K562 (cell line): ENCODE measurements around the gene CT45A5. TPM values are rescaled to one million over a fixed set of nuclear protein-coding genes. Genes with fewer than 3 reads are reported as not detected.
A peak's percentile ranks its signal among the peaks of the same experiment; 100 is the strongest.
"Not testable (repeated sequence)": the region's sequence is repeated elsewhere in the genome, so short reads cannot be mapped to it uniquely, and the experiment has no call there.

ENCODE experiments used
- ATAC-seq: fragments of 200-7000 bp; cut with Tn5 transposase; 3 replicates; pipeline ENCODE4 v1.9.1; 2020; ENCODE audit warnings: moderate library complexity
- Bru-seq: library from RNA; stranded (reverse); fragments of 400-500 nt; gene quantifications from one replicate; lab custom pipeline; 2021; lab: Mats Ljungman, UMichigan
- BruChase-seq, 2 experiments: library from RNA; stranded (reverse); fragments of 400-500 nt; gene quantifications; one replicate each; lab custom pipeline; 2021; lab: Mats Ljungman, UMichigan
- BruUV-seq: library from RNA; stranded (reverse); fragments of 400-500 nt; replicated peaks from 2 replicates; lab custom pipeline; 2021; lab: Mats Ljungman, UMichigan
- CTCF ChIA-PET: fragments of 300-600 bp; formaldehyde crosslinking; extraction: SDS; loops from one replicate; lab custom pipeline; 2021; ENCODE audit warnings: low intra/inter-chr PET ratio; lab: Yijun Ruan, JAX
- POLR2A ChIA-PET: fragments of 300-600, 350-650 bp; sonication (Branson Sonifier 250); formaldehyde crosslinking; extraction: SDS; loops from one replicate; lab custom pipeline; 2021; ENCODE audit warnings: antibody characterized with exemption, inconsistent platforms; lab: Yijun Ruan, JAX
- DNase-seq, 4 experiments: peaks; one replicate each; pipeline versions ENCODE4 v3.0.0 to v3.0.0-alpha.2; 2011 to 2018; ENCODE audit warnings: low spot score in 3 of 4, mixed read lengths in 3 of 4; ENCODE audit errors: extremely low read depth in 1 of 4
- FAIRE-seq: peaks from 2 replicates; lab custom pipeline; 2011; peaks lifted over from hg19 to GRCh38; lab: Jason Lieb, UNC
- H2AFZ ChIP-seq: 2 replicates; pipeline ENCODE4 v1.6.0; 2011; ENCODE audit warnings: low read depth, low read length, control low read depth, inconsistent platforms
- H3K27ac ChIP-seq: fragments of 200-600 bp; 3 replicates; pipeline ENCODE4 v1.8.0; 2011; ENCODE audit warnings: low read depth, mild to moderate bottlenecking, control low read depth, inconsistent platforms, low read length, moderate library complexity, mixed read lengths; ENCODE audit errors: extremely low read depth
- H3K27me3 ChIP-seq, 2 experiments: fragments of 300-600 bp in 1 of 2; 2 replicates in 1 of 2; 3 replicates in 1 of 2; pipeline versions ENCODE4 v1.6.0 to v1.8.0; 2011; ENCODE audit warnings: inconsistent platforms in 2 of 2, low read length in 2 of 2, mild to moderate bottlenecking in 1 of 2, mixed read lengths in 1 of 2, moderate library complexity in 1 of 2; ENCODE audit not compliant: control insufficient read depth in 2 of 2, insufficient read depth in 2 of 2
- H3K36me3 ChIP-seq: fragments of 300-600 bp; 3 replicates; pipeline ENCODE4 v1.8.0; 2011; ENCODE audit warnings: mild to moderate bottlenecking, low read length, inconsistent platforms; ENCODE audit not compliant: control insufficient read depth, insufficient read depth
- H3K4me1 ChIP-seq, 2 experiments: fragments of 200-600 bp in 1 of 2; replicated peaks in 1 of 2; 2 replicates in 1 of 2; 3 replicates in 1 of 2; pipeline versions ENCODE4 v1.5.1 to v1.8.0; 2011; ENCODE audit warnings: inconsistent platforms in 2 of 2, low read length in 2 of 2, mild to moderate bottlenecking in 1 of 2, mixed read lengths in 1 of 2, moderate library complexity in 1 of 2; ENCODE audit not compliant: control insufficient read depth in 2 of 2, insufficient read depth in 2 of 2
- H3K4me2 ChIP-seq: 2 replicates; pipeline ENCODE4 v1.6.1; 2011; ENCODE audit warnings: low read length, control low read depth, inconsistent platforms, mixed read lengths; ENCODE audit not compliant: insufficient read depth
- H3K4me3 ChIP-seq: fragments of 200-600 bp; sonication (generic), shearing (Covaris generic); 2 replicates; pipeline ENCODE4 v1.5.1; 2016; ENCODE audit warnings: control low read depth, inconsistent platforms
- H3K79me2 ChIP-seq: fragments of 200-600 bp; 3 replicates; pipeline ENCODE4 v1.8.0; 2011; ENCODE audit warnings: low read length, inconsistent platforms; ENCODE audit not compliant: control insufficient read depth, insufficient read depth
- H3K9ac ChIP-seq, 2 experiments: 2 replicates each; pipeline versions ENCODE4 v1.6.0 to v1.6.1; 2011; ENCODE audit warnings: low read depth in 2 of 2, low read length in 2 of 2, control low read depth in 1 of 2, inconsistent platforms in 1 of 2, mild to moderate bottlenecking in 1 of 2, mixed read lengths in 1 of 2; ENCODE audit not compliant: insufficient read depth in 1 of 2
- H3K9me1 ChIP-seq: one replicate; pipeline ENCODE4 v1.6.0; 2011; ENCODE audit warnings: inconsistent platforms, mild to moderate bottlenecking, low read length, moderate library complexity; ENCODE audit not compliant: control insufficient read depth, insufficient read depth
- H3K9me3 ChIP-seq: replicated peaks from 2 replicates; pipeline ENCODE4 v1.5.1; 2011; ENCODE audit warnings: low read depth, low read length, inconsistent platforms; ENCODE audit not compliant: control insufficient read depth, insufficient read depth
- H4K20me1 ChIP-seq: replicated peaks from 2 replicates; pipeline ENCODE4 v1.6.1; 2011; ENCODE audit warnings: low read length, inconsistent platforms, mixed read lengths; ENCODE audit not compliant: control insufficient read depth, insufficient read depth
- WGBS: fragments of 100-300 bp; shearing (Covaris generic); methylation state at CpG from one replicate; pipeline ENCODE4 v1.1.6; 2016; ENCODE audit warnings: low coverage, mixed read lengths; ENCODE audit not compliant: insufficient coverage; ENCODE audit errors: missing lambda C conversion rate; 5-methylcytosine and 5-hydroxymethylcytosine counted together
- in situ Hi-C: fragments of 300-500 bp; cut with MboI; formaldehyde crosslinking; loops from 4 replicates; pipeline ENCODE4 v1.15.0; 2018; ENCODE audit warnings: inconsistent platforms, mixed read lengths
- intact Hi-C: fragments of 100-400 bp; cut with micrococcal nuclease; formaldehyde crosslinking; loops from 2 replicates; pipeline ENCODE4 v1.14.2; 2022
- long read RNA-seq, 3 experiments: library from polyadenylated mRNA in 2 of 3; library from RNA in 1 of 3; unstranded in 2 of 3; stranded (forward) in 1 of 3; transcript quantifications; one replicate each; pipeline ENCODE4 v2.0.0, GENCODE V29; 2019 to 2022
- polyA minus RNA-seq, 3 experiments: library from RNA; depleted of rRNA, polyadenylated mRNA; stranded (reverse); fragments of >200 nt; gene quantifications; 2 replicates each; pipeline ENCODE4 v1.2.3, GENCODE V29; 2011
- polyA plus RNA-seq, 8 experiments: library from polyadenylated mRNA; depleted of rRNA in 4 of 8; stranded (reverse) in 5 of 8; unstranded in 3 of 8; fragments of >200 nt; fragmentation: Nextera tagmentation in 2 of 8; fragmentation: Illumina TruSeq in 1 of 8; extraction: Ambion mirVana in 2 of 8; extraction: Trizol in 1 of 8; gene quantifications; 2 replicates each; pipeline versions ENCODE4 v1.2.1 to v1.2.3, GENCODE V29; 2011 to 2014; ENCODE audit warnings: inconsistent platforms in 1 of 8, missing spikeins in 1 of 8
- total RNA-seq, 7 experiments: library from RNA; depleted of rRNA in 6 of 7; stranded (reverse); fragments of >200 nt in 6 of 7; fragmentation: Illumina TruSeq in 2 of 7; extraction: Trizol in 2 of 7; gene quantifications; 2 replicates each; pipeline versions ENCODE4 v1.2.1 to v1.2.3, GENCODE V29; 2011 to 2021; ENCODE audit warnings: low replicate concordance in 1 of 7

The CT45A5 gene, protein sequence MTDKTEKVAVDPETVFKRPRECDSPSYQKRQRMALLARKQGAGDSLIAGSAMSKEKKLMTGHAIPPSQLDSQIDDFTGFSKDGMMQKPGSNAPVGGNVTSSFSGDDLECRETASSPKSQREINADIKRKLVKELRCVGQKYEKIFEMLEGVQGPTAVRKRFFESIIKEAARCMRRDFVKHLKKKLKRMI
- 6.1 and 6.5 TPM in 2 replicates for total RNA-seq (2011; cell fraction: chromatin; rRNA removed; ENCODE audit: low replicate concordance)
- 3.8 and 4.1 TPM in 2 replicates for total RNA-seq (2011; cell fraction: nucleolus; rRNA removed)
- total RNA-seq (2011; cell fraction: nucleoplasm; rRNA removed), result 6.5 and 12.1 TPM in 2 replicates
- total RNA-seq (2014; rRNA removed), result 8.4 and 13.0 TPM in 2 replicates
- total RNA-seq (2014; rRNA removed; fragmentation: Illumina TruSeq; extraction: Trizol), result 6.7 and 8.5 TPM in 2 replicates
- 4.1 and 5.2 TPM in 2 replicates for total RNA-seq (2015; rRNA removed; fragmentation: Illumina TruSeq; extraction: Trizol)
- total RNA-seq (2021), result 8.8 and 9.4 TPM in 2 replicates
- 5.4 and 6.7 TPM in 2 replicates for polyA plus RNA-seq (2011; rRNA removed)
- 2.7 and 4.1 TPM in 2 replicates for polyA plus RNA-seq (2011; cell fraction: cytosol; rRNA removed)
- polyA plus RNA-seq (2011; cell fraction: nucleus; rRNA removed), result 1.8 and 2.6 TPM in 2 replicates
- 1.8 and 3.2 TPM in 2 replicates for polyA plus RNA-seq (2012)
- 3.8 and 4.8 TPM in 2 replicates for polyA plus RNA-seq (2014; fragmentation: Illumina TruSeq; extraction: Trizol)
- polyA plus RNA-seq (2014; fragmentation: Nextera tagmentation; extraction: Ambion mirVana), result 1 to 10 TPM; 3.9 to 4.6 TPM
- 4.5 and 5.6 TPM in 2 replicates for polyA plus RNA-seq (2014; rRNA removed)
- 21.3 and 25.1 TPM in 2 replicates for polyA minus RNA-seq (2011; rRNA and poly(A)+ RNA removed)
- polyA minus RNA-seq (2011; cell fraction: cytosol; rRNA and poly(A)+ RNA removed), result 2.1 and 7.7 TPM in 2 replicates
- 3.3 and 3.5 TPM in 2 replicates for polyA minus RNA-seq (2011; cell fraction: nucleus; rRNA and poly(A)+ RNA removed)
- Bru-seq, nascent RNA, result percentile 34 among the genes with signal in this experiment
- BruChase-seq, experiment 1, labeled RNA remaining after a 2-hour chase, result percentile 40 among the genes with signal in this experiment
- percentile 44 among the genes with signal in this experiment for BruChase-seq, experiment 2, labeled RNA remaining after a 6-hour chase
- long read RNA-seq, experiment 1, partial matches to known transcripts, result 0 of 1 reads
- long read RNA-seq, experiment 1, other reads (novel, unspliced or antisense), result 1 of 1 reads
- long read RNA-seq, experiment 2, result 0 reads
- long read RNA-seq, experiment 3, result 0 reads

- H3K4me3 ChIP-seq, H3K36me3 ChIP-seq, in situ Hi-C loops, H3K79me2 ChIP-seq, H3K9me3 ChIP-seq, H3K4me1 ChIP-seq, CTCF ChIA-PET, DNase-seq, intact Hi-C loops, BruUV-seq, H3K9me1 ChIP-seq, ATAC-seq, H3K9ac ChIP-seq, H3K27me3 ChIP-seq, FAIRE-seq, H2AFZ ChIP-seq, H3K4me2 ChIP-seq, POLR2A ChIA-PET, H3K27ac ChIP-seq, H4K20me1 ChIP-seq: not testable (repeated sequence)
- no CpG with 5 or more reads among the region's 16 CpGs for WGBS
These were observed at the start of gene CT45A5 for GRCh38 chrX:135785403-135785802. Gene CT45A5 (minus strand): TSS chrX:135785503. CDS start chrX:135781729, 3,774 bp downstream.

- FAIRE-seq, H3K79me2 ChIP-seq, H3K36me3 ChIP-seq, H3K27me3 ChIP-seq, ATAC-seq, H3K4me1 ChIP-seq, H3K4me3 ChIP-seq, H3K9me1 ChIP-seq, BruUV-seq, H3K4me2 ChIP-seq, in situ Hi-C loops, DNase-seq, H3K9ac ChIP-seq, H4K20me1 ChIP-seq, intact Hi-C loops, CTCF ChIA-PET, H2AFZ ChIP-seq, H3K9me3 ChIP-seq, H3K27ac ChIP-seq, POLR2A ChIA-PET: not testable (repeated sequence)
- no CpG with 5 or more reads among the region's 17 CpGs for WGBS
These were observed 34.6 kb upstream of the CT45A5 start, which contains the start of gene CT45A2 for GRCh38 chrX:135819912-135820311. Gene CT45A2 (minus strand): TSS chrX:135820012. CDS start chrX:135816265, 3,747 bp downstream.

DNA sequence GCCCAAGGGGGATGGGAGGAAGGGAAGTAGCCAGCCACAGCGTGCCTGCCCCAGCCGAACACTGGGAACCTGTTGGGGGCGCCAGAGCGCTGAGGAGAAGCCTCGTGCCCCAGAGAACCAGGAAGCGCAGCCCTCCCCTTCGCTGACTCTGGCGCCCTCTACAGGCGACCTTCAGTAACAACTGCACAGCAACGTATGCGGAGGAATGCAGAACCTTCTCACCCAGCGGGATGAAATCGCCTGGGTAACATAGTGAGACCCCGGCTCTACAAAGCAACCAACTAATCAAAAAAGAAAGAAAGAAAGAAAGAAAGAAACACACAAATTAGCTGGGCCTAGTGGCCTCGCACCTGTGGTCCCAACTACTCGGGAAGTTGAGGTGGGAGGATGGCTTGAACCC, 17.4 kb upstream of the CT45A5 start, which contains the start of gene CT45A6:
CT45A6 (minus strand) TSS at position 101 of the 400 bp plus-strand sequence. CDS start 3,794 bp downstream, outside the sequence.
- POLR2A ChIA-PET, H2AFZ ChIP-seq, H3K36me3 ChIP-seq, H3K9ac ChIP-seq, H3K4me3 ChIP-seq, CTCF ChIA-PET, intact Hi-C loops, H4K20me1 ChIP-seq, H3K79me2 ChIP-seq, DNase-seq, ATAC-seq, H3K9me1 ChIP-seq, H3K9me3 ChIP-seq, H3K27ac ChIP-seq, BruUV-seq, in situ Hi-C loops, H3K4me1 ChIP-seq, H3K4me2 ChIP-seq, FAIRE-seq, H3K27me3 ChIP-seq: not testable (repeated sequence)
- no CpG with 5 or more reads among the region's 16 CpGs for WGBS
